Naive thymus-derived CD8-positive, alpha-beta T cell (primary cell): ENCODE data around the gene IFNA8. TPM values are rescaled to one million over a fixed set of nuclear protein-coding genes. Genes with fewer than 3 reads are reported as not detected.
A peak's percentile ranks its signal among the peaks of the same experiment; 100 is the strongest.

Source experiments
- ATAC-seq, 2 donors: fragments of 150-1000 bp; cut with Tn5 transposase in 1 of 2; sonication (Bioruptor Pico), chemical (Tn5 transposase) in 1 of 2; 1 replicate in 1 of 2; 2 replicates in 1 of 2; pipeline ENCODE4 v1.10.0; 2021; ENCODE audit warnings: mild to moderate bottlenecking in 2 of 2, moderate library complexity in 2 of 2
- POLR2A ChIA-PET: fragments of 350-600 bp; sonication (Branson Sonifier 250); formaldehyde crosslinking; loops from one replicate; lab custom pipeline; 2021; ENCODE audit warnings: antibody characterized with exemption; lab: Charles Lee
- DNase-seq, 10 donors: peaks; one replicate each; pipeline versions ENCODE4 v3.0.0 to v3.0.0-alpha.2; 2020 to 2022
- H3K27ac Mint-ChIP-seq, 10 donors: one replicate each; pipeline ENCODE4 v1.8.0; 2020 to 2022; ENCODE audit warnings: mild to moderate bottlenecking in 10 of 10, mixed read lengths in 10 of 10, moderate library complexity in 4 of 10, inconsistent platforms in 1 of 10
- H3K27me3 Mint-ChIP-seq, 5 donors: one replicate each; pipeline ENCODE4 v1.8.0; 2021 to 2022; ENCODE audit warnings: mixed read lengths in 5 of 5
- H3K36me3 Mint-ChIP-seq, 3 donors: one replicate each; pipeline ENCODE4 v1.8.0; 2020 to 2022; ENCODE audit warnings: mixed read lengths in 3 of 3, mild to moderate bottlenecking in 2 of 3, inconsistent platforms in 1 of 3
- H3K4me1 Mint-ChIP-seq, 4 donors: one replicate each; pipeline ENCODE4 v1.8.0; 2021 to 2022; ENCODE audit warnings: mixed read lengths in 4 of 4
- H3K4me3 Mint-ChIP-seq, 10 donors: one replicate each; pipeline ENCODE4 v1.8.0; 2020 to 2022; ENCODE audit warnings: mild to moderate bottlenecking in 10 of 10, mixed read lengths in 10 of 10, moderate library complexity in 6 of 10, inconsistent platforms in 1 of 10
- H3K9me3 Mint-ChIP-seq, 9 donors: one replicate each; pipeline ENCODE4 v1.8.0; 2020 to 2022; ENCODE audit warnings: mixed read lengths in 9 of 9, mild to moderate bottlenecking in 3 of 9, inconsistent platforms in 1 of 9, moderate library complexity in 1 of 9
- polyA plus RNA-seq, 3 donors: library from polyadenylated mRNA; unstranded; fragments of 300-500 nt; fragmentation: Illumina TruSeq; gene quantifications; one replicate each; pipeline ENCODE4 v1.2.3, GENCODE V29; 2021
- total RNA-seq, 8 experiments: library from RNA in 2 of 8; stranded (reverse) in 2 of 8; gene quantifications; one replicate each; pipeline ENCODE4 v1.2.3 and lab custom pipeline; 2021 to 2026

Gene IFNA8
- total and polyA plus RNA-seq, 5 experiments from 2014 or later: not detected

GRCh38 chr9:21399956-21400355 lies 9.0 kb upstream of the IFNA8 start:
- DNase-seq (no peak), ATAC-seq (no peak)
- Mint-ChIP-seq H3K4me3 (no peak overlapping the region), H3K36me3 (no peaks in the 10 kb centered on the region), H3K4me1 (peaks cover 6 to 19% (median 14%) of the 10 kb centered on the region in 4 donors), H3K27ac (no peak overlapping the region), H3K9me3 (no peaks in the 10 kb centered on the region), H3K27me3 (peaks cover 23 to 77% (median 56%) of the 10 kb centered on the region in 5 donors)
- POLR2A ChIA-PET: no interaction called here

- Mint-ChIP-seq H3K4me1 (peaks cover 4 to 8% (median 7%) of the 10 kb centered on the region in 4 donors), H3K27ac (no peak overlapping the region), H3K27me3 (peaks cover 12 to 54% (median 39%) of the 10 kb centered on the region in 5 donors), H3K9me3 (no peaks in the 10 kb centered on the region), H3K4me3 (peak overlapping the region; percentile 62 to 79 (median 71)), H3K36me3 (no peaks in the 10 kb centered on the region)
- DNase-seq: peak in 2 of 10 donors; percentile 9
- POLR2A ChIA-PET: interaction anchor here (1.2 kb wide), 1 partner anchor 76 kb away, joined by 3 read pairs; no protein-coding TSS in a partner anchor
- ATAC-seq: peak; percentile 65 to 71
These were observed 6.3 kb upstream of the IFNA8 start for GRCh38 chr9:21402386-21403251.

GRCh38 chr9:21404146-21404545 lies 4.8 kb upstream of the IFNA8 start:
- DNase-seq: no peak
- POLR2A ChIA-PET: no interaction called here
- ATAC-seq: no peak
- Mint-ChIP-seq H3K36me3 (no peaks in the 10 kb centered on the region), H3K27ac (no peak overlapping the region), H3K9me3 (no peaks in the 10 kb centered on the region), H3K4me3 (peak overlapping the region in 1 of 10 donors; percentile 9), H3K4me1 (peaks cover 4 to 8% (median 7%) of the 10 kb centered on the region in 4 donors), H3K27me3 (peaks cover 12 to 43% (median 28%) of the 10 kb centered on the region in 5 donors)

- ATAC-seq (no peak), DNase-seq (no peak)
- POLR2A ChIA-PET: no interaction called here
- no peaks in the 10 kb centered on the region for H3K9me3 Mint-ChIP-seq
- peaks cover 0 to 16% (median 5%) of the 10 kb centered on the region in 5 donors for H3K27me3 Mint-ChIP-seq
- peaks cover 0 to 20% (median 10%) of the 10 kb centered on the region in 4 donors for H3K4me1 Mint-ChIP-seq
- H3K27ac Mint-ChIP-seq: no peak overlapping the region
- H3K36me3 Mint-ChIP-seq: no peaks in the 10 kb centered on the region
- no peak overlapping the region for H3K4me3 Mint-ChIP-seq
These were observed 3.2 kb downstream of the IFNA8 start for GRCh38 chr9:21412107-21412506.

GRCh38 chr9:21413151-21413550 lies 4.2 kb downstream of the IFNA8 start:
- Mint-ChIP-seq H3K4me1 (peaks cover 0 to 20% (median 10%) of the 10 kb centered on the region in 4 donors), H3K27ac (peak overlapping the region in 1 of 10 donors; percentile 22), H3K27me3 (peaks cover 0 to 16% (median 3%) of the 10 kb centered on the region in 5 donors), H3K36me3 (no peaks in the 10 kb centered on the region), H3K4me3 (no peak overlapping the region), H3K9me3 (no peaks in the 10 kb centered on the region)
- POLR2A ChIA-PET: no interaction called here
- no peak for ATAC-seq
- DNase-seq: no peak

GRCh38 chr9:21413624-21414023 lies 4.7 kb downstream of the IFNA8 start:
- H3K4me3 Mint-ChIP-seq: peak overlapping the region in 1 of 10 donors; percentile 14
- peak in 2 of 10 donors; percentile 22 to 36 for DNase-seq
- POLR2A ChIA-PET: no interaction called here
- ATAC-seq: peak in 1 of 2 donors; percentile 88
- peaks cover 0 to 16% (median 3%) of the 10 kb centered on the region in 5 donors for H3K27me3 Mint-ChIP-seq
- H3K9me3 Mint-ChIP-seq: no peaks in the 10 kb centered on the region
- no peak overlapping the region for H3K27ac Mint-ChIP-seq
- H3K4me1 Mint-ChIP-seq: peaks cover 0 to 20% (median 10%) of the 10 kb centered on the region in 4 donors
- H3K36me3 Mint-ChIP-seq: no peaks in the 10 kb centered on the region

GRCh38 chr9:21414220-21414940 lies 5.5 kb downstream of the IFNA8 start:
- Mint-ChIP-seq H3K36me3 (no peaks in the 10 kb centered on the region), H3K4me1 (peaks cover 0 to 20% (median 10%) of the 10 kb centered on the region in 4 donors), H3K9me3 (no peaks in the 10 kb centered on the region), H3K4me3 (no peak overlapping the region), H3K27me3 (peaks cover 0 to 15% (median 3%) of the 10 kb centered on the region in 5 donors), H3K27ac (no peak overlapping the region)
- no peak for ATAC-seq
- POLR2A ChIA-PET: no interaction called here
- no peak for DNase-seq

- DNase-seq (no peak), ATAC-seq (no peak)
- Mint-ChIP-seq H3K27me3 (peaks cover 0 to 8% (median 3%) of the 10 kb centered on the region in 5 donors), H3K27ac (no peak overlapping the region), H3K4me3 (no peak overlapping the region), H3K36me3 (no peaks in the 10 kb centered on the region), H3K9me3 (no peaks in the 10 kb centered on the region), H3K4me1 (peaks cover 0 to 20% (median 10%) of the 10 kb centered on the region in 4 donors)
- POLR2A ChIA-PET: no interaction called here
These were observed 6.8 kb downstream of the IFNA8 start for GRCh38 chr9:21415493-21416267.

GRCh38 chr9:21428235-21428634 lies 19.3 kb downstream of the IFNA8 start:
- H3K9me3 Mint-ChIP-seq: no peaks in the 10 kb centered on the region
- no peak for DNase-seq
- POLR2A ChIA-PET: no interaction called here
- no peak overlapping the region for H3K27ac Mint-ChIP-seq
- H3K4me1 Mint-ChIP-seq: peaks cover 0 to 5% (median 0%) of the 10 kb centered on the region in 4 donors
- peaks cover 13 to 50% (median 28%) of the 10 kb centered on the region in 5 donors for H3K27me3 Mint-ChIP-seq
- no peaks in the 10 kb centered on the region for H3K36me3 Mint-ChIP-seq
- ATAC-seq: no peak
- H3K4me3 Mint-ChIP-seq: no peak overlapping the region

GRCh38 chr9:21429191-21429590 lies 20.3 kb downstream of the IFNA8 start:
- Mint-ChIP-seq H3K36me3 (no peaks in the 10 kb centered on the region), H3K27me3 (peaks cover 14 to 53% (median 32%) of the 10 kb centered on the region in 5 donors), H3K27ac (no peak overlapping the region), H3K9me3 (no peaks in the 10 kb centered on the region), H3K4me1 (peaks cover 0 to 5% (median 0%) of the 10 kb centered on the region in 4 donors), H3K4me3 (no peak overlapping the region)
- POLR2A ChIA-PET: no interaction called here
- no peak for ATAC-seq
- no peak for DNase-seq

- H3K9me3 Mint-ChIP-seq: no peaks in the 10 kb centered on the region
- peaks cover 0 to 5% (median 0%) of the 10 kb centered on the region in 4 donors for H3K4me1 Mint-ChIP-seq
- POLR2A ChIA-PET: no interaction called here
- no peak for ATAC-seq
- H3K36me3 Mint-ChIP-seq: no peaks in the 10 kb centered on the region
- no peak for DNase-seq
- H3K27me3 Mint-ChIP-seq: peaks cover 7 to 48% (median 23%) of the 10 kb centered on the region in 5 donors
- H3K27ac Mint-ChIP-seq: no peak overlapping the region
- no peak overlapping the region for H3K4me3 Mint-ChIP-seq
These were observed 23.9 kb downstream of the IFNA8 start for GRCh38 chr9:21432672-21433425.
